ENCODE measurements around the gene PNMA6E. TPM values are rescaled to one million over a fixed set of nuclear protein-coding genes. Genes with fewer than 3 reads are reported as not detected.
"Not testable (repeated sequence)": the region's sequence is repeated elsewhere in the genome, so short reads cannot be mapped to it uniquely, and the experiment has no call there.

Gene PNMA6E
- total RNA-seq, 4 donors from 2014 or later = not detected

GRCh38 chrX:153395613-153396319 is 5.4 kb downstream of the PNMA6E start:
- H3K4me1 ChIP-seq = no peaks in the 10 kb centered on the region
- no peaks in the 10 kb centered on the region for H3K36me3 ChIP-seq
- 83 to 84% methylated on average over 6 to 26 of the region's 26 CpGs for WGBS, 2 donors
- no peak for DNase-seq (ENCODE audit: low spot score in 2 of 2)
- H3K27me3 ChIP-seq = peaks cover 0 to 6% of the 10 kb centered on the region in 2 donors
- H3K27ac ChIP-seq = no peak overlapping the region
- H3K4me3 ChIP-seq = no peak overlapping the region
- TF ChIP-seq EP300 (IDR thresholded peaks at IDR 0.05) = no peak
- TF ChIP-seq, protein P1, sequence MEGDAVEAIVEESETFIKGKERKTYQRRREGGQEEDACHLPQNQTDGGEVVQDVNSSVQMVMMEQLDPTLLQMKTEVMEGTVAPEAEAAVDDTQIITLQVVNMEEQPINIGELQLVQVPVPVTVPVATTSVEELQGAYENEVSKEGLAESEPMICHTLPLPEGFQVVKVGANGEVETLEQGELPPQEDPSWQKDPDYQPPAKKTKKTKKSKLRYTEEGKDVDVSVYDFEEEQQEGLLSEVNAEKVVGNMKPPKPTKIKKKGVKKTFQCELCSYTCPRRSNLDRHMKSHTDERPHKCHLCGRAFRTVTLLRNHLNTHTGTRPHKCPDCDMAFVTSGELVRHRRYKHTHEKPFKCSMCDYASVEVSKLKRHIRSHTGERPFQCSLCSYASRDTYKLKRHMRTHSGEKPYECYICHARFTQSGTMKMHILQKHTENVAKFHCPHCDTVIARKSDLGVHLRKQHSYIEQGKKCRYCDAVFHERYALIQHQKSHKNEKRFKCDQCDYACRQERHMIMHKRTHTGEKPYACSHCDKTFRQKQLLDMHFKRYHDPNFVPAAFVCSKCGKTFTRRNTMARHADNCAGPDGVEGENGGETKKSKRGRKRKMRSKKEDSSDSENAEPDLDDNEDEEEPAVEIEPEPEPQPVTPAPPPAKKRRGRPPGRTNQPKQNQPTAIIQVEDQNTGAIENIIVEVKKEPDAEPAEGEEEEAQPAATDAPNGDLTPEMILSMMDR (IDR thresholded peaks at IDR 0.05) = no peak
- no peak for TF ChIP-seq POLR2A (IDR thresholded peaks at IDR 0.05)
- H3K9me3 ChIP-seq = no peaks in the 10 kb centered on the region

- TF ChIP-seq, protein P1 (IDR thresholded peaks at IDR 0.05) = no peak
- TF ChIP-seq POLR2A (IDR thresholded peaks at IDR 0.05) (no peak), EP300 (IDR thresholded peaks at IDR 0.05) (no peak)
- H3K27me3 ChIP-seq = peaks cover 0 to 6% of the 10 kb centered on the region in 2 donors
- 37 to 78% methylated on average over 13 of the region's 13 CpGs for WGBS, 2 donors
- no peaks in the 10 kb centered on the region for H3K4me1 ChIP-seq
- no peaks in the 10 kb centered on the region for H3K9me3 ChIP-seq
- H3K27ac ChIP-seq = no peak overlapping the region
- no peak overlapping the region for H3K4me3 ChIP-seq
- DNase-seq (ENCODE audit: low spot score in 2 of 2) = no peak
- H3K36me3 ChIP-seq = no peaks in the 10 kb centered on the region
Measured at GRCh38 chrX:153394612-153395011, 6.5 kb downstream of the PNMA6E start.

GRCh38 chrX:153392642-153393321 is 8.4 kb downstream of the PNMA6E start:
- H3K4me1 ChIP-seq = no peaks in the 10 kb centered on the region
- DNase-seq (ENCODE audit: low spot score in 2 of 2) = no peak
- TF ChIP-seq POLR2A (IDR thresholded peaks at IDR 0.05) (no peak), EP300 (IDR thresholded peaks at IDR 0.05) (no peak)
- TF ChIP-seq, protein P1 (IDR thresholded peaks at IDR 0.05) = no peak
- H3K4me3 ChIP-seq = no peak overlapping the region
- no peaks in the 10 kb centered on the region for H3K27me3 ChIP-seq
- WGBS, 2 donors = 93 to 94% methylated on average over 8 to 11 of the region's 16 CpGs
- no peaks in the 10 kb centered on the region for H3K36me3 ChIP-seq
- no peaks in the 10 kb centered on the region for H3K9me3 ChIP-seq
- no peak overlapping the region for H3K27ac ChIP-seq

DNA sequence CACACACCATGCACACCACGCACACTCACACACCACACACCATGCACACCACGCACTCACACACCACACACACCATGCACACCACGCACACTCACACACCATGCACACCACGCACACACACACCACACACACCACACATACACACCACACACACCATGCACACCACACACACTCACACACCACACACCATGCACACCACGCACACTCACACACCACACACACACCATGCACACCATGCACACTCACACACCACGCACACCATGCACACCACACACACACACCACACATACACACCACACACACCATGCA is 11.7 kb downstream of the PNMA6E start:
- not testable (repeated sequence) for H3K9me3 ChIP-seq; H3K27ac ChIP-seq; H3K4me1 ChIP-seq; H3K27me3 ChIP-seq; H3K36me3 ChIP-seq; H3K4me3 ChIP-seq; DNase-seq (ENCODE audit: low spot score in 2 of 2)
- 75 to 85% methylated on average over 4 to 6 of the region's 6 CpGs for WGBS, 2 donors

GRCh38 chrX:153388722-153389459 is 12.3 kb downstream of the PNMA6E start:
- no peak for TF ChIP-seq EP300 (IDR thresholded peaks at IDR 0.05)
- TF ChIP-seq POLR2A (IDR thresholded peaks at IDR 0.05) = no peak
- TF ChIP-seq, protein P1 (IDR thresholded peaks at IDR 0.05) = no peak
- Histone ChIP-seq H3K4me3 (no peak overlapping the region), H3K9me3 (no peaks in the 10 kb centered on the region), H3K36me3 (no peaks in the 10 kb centered on the region), H3K27me3 (no peaks in the 10 kb centered on the region), H3K27ac (no peak overlapping the region), H3K4me1 (no peaks in the 10 kb centered on the region)
- DNase-seq (ENCODE audit: low spot score in 2 of 2) = no peak
- 94% methylated on average over 11 to 13 of the region's 14 CpGs for WGBS, 2 donors
